Measurements from ENCODE around the gene VCP.

VCP gene

DNA sequence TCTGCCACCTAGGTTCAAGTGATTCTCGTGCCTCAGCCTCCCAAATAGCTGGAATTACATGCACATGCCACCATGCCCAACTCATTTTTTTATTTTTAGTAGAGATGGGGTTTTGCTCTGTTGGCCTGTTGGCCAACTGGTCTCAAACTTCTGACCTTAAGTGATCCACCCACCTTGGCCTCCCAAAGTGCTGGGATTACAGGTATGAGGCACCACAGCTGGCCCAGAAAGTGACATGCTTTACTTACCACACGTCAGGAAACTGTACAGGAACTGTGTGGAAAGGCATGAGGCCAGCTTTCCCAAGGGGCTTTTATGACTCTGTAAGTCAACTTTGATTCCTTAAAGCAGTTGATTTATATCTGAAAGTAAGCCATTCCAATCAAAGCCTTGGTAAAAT, 57.9 kb downstream of the VCP start:
- Histone ChIP-seq H3K79me2 (ENCODE audit: control insufficient read depth, low read length) (no peaks in the 10 kb centered on the region), H3K27ac (ENCODE audit: low read depth, low read length) (no peak overlapping the region), H3K9me3 (ENCODE audit: control insufficient read depth, insufficient read depth, low read length) (no peaks in the 10 kb centered on the region), H3K4me1 (ENCODE audit: control insufficient read depth, low read length) (no peaks in the 10 kb centered on the region), H4K20me1 (ENCODE audit: control insufficient read depth, insufficient read depth, low read depth, low read length) (no peaks in the 10 kb centered on the region), H3K9me2 (replicated peaks; ENCODE audit: control insufficient read depth, low read length) (no peaks in the 10 kb centered on the region), H3K4me2 (ENCODE audit: low read length) (no peak overlapping the region), H3K36me3 (ENCODE audit: control insufficient read depth, low read length) (no peaks in the 10 kb centered on the region), H3F3A (ENCODE audit: control insufficient read depth, insufficient read depth) (no peaks in the 10 kb centered on the region), H3K27me3 (ENCODE audit: control insufficient read depth, low read length) (no peaks in the 10 kb centered on the region), H3K4me3 (ENCODE audit: low read length) (no peak overlapping the region)
- TF ChIP-seq EZH2phosphoT487 (IDR thresholded peaks at IDR 0.05; ENCODE audit: borderline replicate concordance, low read length): no peak
- TF ChIP-seq, protein P1, sequence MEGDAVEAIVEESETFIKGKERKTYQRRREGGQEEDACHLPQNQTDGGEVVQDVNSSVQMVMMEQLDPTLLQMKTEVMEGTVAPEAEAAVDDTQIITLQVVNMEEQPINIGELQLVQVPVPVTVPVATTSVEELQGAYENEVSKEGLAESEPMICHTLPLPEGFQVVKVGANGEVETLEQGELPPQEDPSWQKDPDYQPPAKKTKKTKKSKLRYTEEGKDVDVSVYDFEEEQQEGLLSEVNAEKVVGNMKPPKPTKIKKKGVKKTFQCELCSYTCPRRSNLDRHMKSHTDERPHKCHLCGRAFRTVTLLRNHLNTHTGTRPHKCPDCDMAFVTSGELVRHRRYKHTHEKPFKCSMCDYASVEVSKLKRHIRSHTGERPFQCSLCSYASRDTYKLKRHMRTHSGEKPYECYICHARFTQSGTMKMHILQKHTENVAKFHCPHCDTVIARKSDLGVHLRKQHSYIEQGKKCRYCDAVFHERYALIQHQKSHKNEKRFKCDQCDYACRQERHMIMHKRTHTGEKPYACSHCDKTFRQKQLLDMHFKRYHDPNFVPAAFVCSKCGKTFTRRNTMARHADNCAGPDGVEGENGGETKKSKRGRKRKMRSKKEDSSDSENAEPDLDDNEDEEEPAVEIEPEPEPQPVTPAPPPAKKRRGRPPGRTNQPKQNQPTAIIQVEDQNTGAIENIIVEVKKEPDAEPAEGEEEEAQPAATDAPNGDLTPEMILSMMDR (IDR thresholded peaks at IDR 0.05; ENCODE audit: low read depth, low read length, poor library complexity, severe bottlenecking): no peak

DNA sequence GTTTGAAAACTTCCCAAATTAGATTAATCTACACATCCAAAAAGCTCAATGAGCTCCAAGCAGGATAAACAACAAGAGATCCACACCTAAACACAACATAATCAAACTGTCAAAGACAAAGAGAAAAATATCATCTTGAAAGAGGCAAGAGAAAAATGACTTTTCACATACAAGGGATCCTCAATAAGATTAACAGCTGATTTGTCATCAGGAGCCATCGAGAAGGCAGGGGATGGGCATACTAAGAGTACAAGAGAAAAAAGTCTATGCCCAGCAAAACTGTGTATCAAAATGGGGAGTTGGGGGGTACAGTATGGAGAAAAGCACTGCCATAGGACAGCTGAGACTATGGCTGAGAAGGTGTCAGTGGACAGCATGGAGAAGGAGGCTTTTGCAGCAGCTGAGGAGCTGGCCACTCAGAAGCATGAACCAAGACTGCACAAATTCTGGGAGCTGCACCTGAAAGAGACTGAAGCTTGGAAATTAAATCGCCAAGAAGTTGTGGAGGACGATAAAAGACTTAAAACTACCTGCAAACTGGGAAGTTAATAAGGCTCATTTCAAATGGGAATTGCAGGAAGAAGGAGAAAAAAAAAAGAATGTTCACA, 62.0 kb downstream of the VCP start:
- TF ChIP-seq EZH2phosphoT487 (IDR thresholded peaks at IDR 0.05; ENCODE audit: borderline replicate concordance, low read length): no peak
- TF ChIP-seq, protein P1 (IDR thresholded peaks at IDR 0.05; ENCODE audit: low read depth, low read length, poor library complexity, severe bottlenecking): no peak
- H4K20me1 ChIP-seq (ENCODE audit: control insufficient read depth, insufficient read depth, low read depth, low read length): no peaks in the 10 kb centered on the region

More for the DNA sequence above, 62.0 kb downstream of the VCP start:
- no peaks in the 10 kb centered on the region for H3K4me1 ChIP-seq (ENCODE audit: control insufficient read depth, low read length)
- H3K36me3 ChIP-seq (ENCODE audit: control insufficient read depth, low read length): no peaks in the 10 kb centered on the region
- H3K27ac ChIP-seq (ENCODE audit: low read depth, low read length): no peak overlapping the region
- H3K9me2 ChIP-seq (replicated peaks; ENCODE audit: control insufficient read depth, low read length): no peaks in the 10 kb centered on the region
- no peaks in the 10 kb centered on the region for H3K27me3 ChIP-seq (ENCODE audit: control insufficient read depth, low read length)
- H3K4me2 ChIP-seq (ENCODE audit: low read length): no peak overlapping the region
- no peaks in the 10 kb centered on the region for H3K9me3 ChIP-seq (ENCODE audit: control insufficient read depth, insufficient read depth, low read length)
- no peaks in the 10 kb centered on the region for H3K79me2 ChIP-seq (ENCODE audit: control insufficient read depth, low read length)
- no peaks in the 10 kb centered on the region for H3F3A ChIP-seq (ENCODE audit: control insufficient read depth, insufficient read depth)
- no peak overlapping the region for H3K4me3 ChIP-seq (ENCODE audit: low read length)
